WTC11 (cell line): ENCODE measurements around the gene CNTLN. TPM values are rescaled to one million over a fixed set of nuclear protein-coding genes. Genes with fewer than 3 reads are reported as not detected.

Experiments used
- ATAC-seq: fragments of 200-7000 bp; cut with Tn5 transposase; 2 replicates; pipeline ENCODE4 v1.10.0; 2021; ENCODE audit warnings: mild to moderate bottlenecking, moderate library complexity
- CTCF ChIA-PET: fragments of 300-600 bp; sonication (Branson Sonifier 250); formaldehyde crosslinking; loops from one replicate; lab custom pipeline; 2021; ENCODE audit warnings: antibody characterized with exemption; lab: Charles Lee
- POLR2A ChIA-PET: fragments of 350-600 bp; sonication (Branson Sonifier 250); formaldehyde crosslinking; loops from one replicate; lab custom pipeline; 2021; ENCODE audit warnings: antibody characterized with exemption; lab: Charles Lee
- DNase-seq: peaks from one replicate; pipeline ENCODE4 v3.0.0; 2021; ENCODE audit warnings: low spot score
- H3K27ac Mint-ChIP-seq: 2 replicates; pipeline ENCODE4 v1.8.0; 2021; ENCODE audit warnings: mixed read lengths
- H3K27me3 Mint-ChIP-seq: 2 replicates; pipeline ENCODE4 v1.8.0; 2021; ENCODE audit warnings: low read depth, mild to moderate bottlenecking, moderate library complexity, mixed read lengths
- H3K36me3 Mint-ChIP-seq: 2 replicates; pipeline ENCODE4 v1.8.0; 2021; ENCODE audit warnings: mixed read lengths
- H3K4me1 Mint-ChIP-seq: 2 replicates; pipeline ENCODE4 v1.8.0; 2022; ENCODE audit warnings: mixed read lengths
- H3K4me3 Mint-ChIP-seq: 2 replicates; pipeline ENCODE4 v1.8.0; 2021; ENCODE audit warnings: mild to moderate bottlenecking, moderate library complexity, mixed read lengths
- H3K9me3 Mint-ChIP-seq: 2 replicates; pipeline ENCODE4 v1.8.0; 2021; ENCODE audit warnings: mixed read lengths
- ETV6 ChIP-seq: sonication (generic); formaldehyde crosslinking; IDR thresholded peaks from 2 replicates; pipeline ENCODE4 v1.8.1; 2022; ENCODE audit warnings: mild to moderate bottlenecking, missing genetic modification reagents
- FOXJ3 ChIP-seq: sonication (generic); formaldehyde crosslinking; IDR thresholded peaks from 2 replicates; pipeline ENCODE4 v1.9.0; 2021; ENCODE audit warnings: missing genetic modification reagents, mild to moderate bottlenecking, borderline replicate concordance
- JAZF1 ChIP-seq: fragments of 250-450 bp; sonication (Bioruptor Pico); IDR thresholded peaks from 2 replicates; pipeline ENCODE4 v1.9.0; 2021; ENCODE audit warnings: moderate library complexity, mild to moderate bottlenecking, inconsistent platforms
- MXD4 ChIP-seq: fragments of 250-450 bp; sonication (Bioruptor Pico); IDR thresholded peaks from 2 replicates; pipeline ENCODE4 v1.8.0; 2021; ENCODE audit warnings: mild to moderate bottlenecking, moderate library complexity, borderline replicate concordance
- NFATC4 ChIP-seq: fragments of 250-450 bp; sonication (Bioruptor Pico); IDR thresholded peaks from 2 replicates; pipeline ENCODE4 v1.9.0; 2021; ENCODE audit warnings: mild to moderate bottlenecking
- PRRX2 ChIP-seq: fragments of 250-450 bp; sonication (Bioruptor Pico); IDR thresholded peaks from 2 replicates; pipeline ENCODE4 v1.8.0; 2021; ENCODE audit warnings: mild to moderate bottlenecking
- RORB ChIP-seq: fragments of 250-450 bp; sonication (Bioruptor Pico); IDR thresholded peaks from 2 replicates; pipeline ENCODE4 v1.9.0; 2021; ENCODE audit warnings: mild to moderate bottlenecking
- SOX15 ChIP-seq: fragments of 250-450 bp; sonication (Bioruptor Pico); IDR thresholded peaks from 2 replicates; pipeline ENCODE4 v1.9.0; 2021; ENCODE audit warnings: mild to moderate bottlenecking
- TEAD4 ChIP-seq: sonication (generic); formaldehyde crosslinking; IDR thresholded peaks from 2 replicates; pipeline ENCODE4 v1.8.0; 2022; ENCODE audit warnings: mild to moderate bottlenecking, missing genetic modification reagents
- ZNF423 ChIP-seq: fragments of 250-450 bp; sonication (Bioruptor Pico); IDR thresholded peaks from 2 replicates; pipeline ENCODE4 v2.1.2; 2022; ENCODE audit warnings: mild to moderate bottlenecking, moderate library complexity
- total RNA-seq: library from RNA; stranded (reverse); gene quantifications from 3 replicates; pipeline ENCODE4 v1.2.3, GENCODE V29; 2021
- TF ChIP-seq, protein P1 (sequence below): fragments of 250-450 bp; sonication (Bioruptor Pico); conservative IDR thresholded peaks from 2 replicates; pipeline ENCODE4 v1.9.0; 2021; ENCODE audit warnings: mild to moderate bottlenecking
- TF ChIP-seq, protein P2 (sequence below): sonication (generic); formaldehyde crosslinking; IDR thresholded peaks from 2 replicates; pipeline ENCODE4 v1.8.1; 2023; ENCODE audit warnings: mild to moderate bottlenecking, missing genetic modification reagents
- TF ChIP-seq, protein P3 (sequence below): fragments of 250-450 bp; sonication (Bioruptor Pico); IDR thresholded peaks from 2 replicates; pipeline ENCODE4 v2.1.2; 2022; ENCODE audit warnings: mild to moderate bottlenecking, moderate library complexity
- TF ChIP-seq, protein P4 (sequence below): sonication (generic); formaldehyde crosslinking; IDR thresholded peaks from 2 replicates; pipeline ENCODE4 v1.8.1; 2022; ENCODE audit warnings: mild to moderate bottlenecking, moderate library complexity, missing genetic modification reagents
- TF ChIP-seq, protein P5 (sequence below): sonication (generic); formaldehyde crosslinking; IDR thresholded peaks from 2 replicates; pipeline ENCODE4 v1.8.1; 2023; ENCODE audit warnings: mild to moderate bottlenecking, missing genetic modification reagents, moderate library complexity
- TF ChIP-seq, protein P6 (sequence below): sonication (generic); formaldehyde crosslinking; IDR thresholded peaks from 2 replicates; pipeline ENCODE4 v1.8.1; 2022; ENCODE audit warnings: low read depth, missing genetic modification reagents, borderline replicate concordance
- TF ChIP-seq, protein P7 (sequence below): fragments of 200-600 bp; IDR thresholded peaks from 2 replicates; pipeline ENCODE4 v1.8.0; 2022; ENCODE audit warnings: antibody characterized with exemption

CNTLN gene
- total RNA-seq, 1 experiment from 2014 or later, result 13.4 TPM

DNA sequence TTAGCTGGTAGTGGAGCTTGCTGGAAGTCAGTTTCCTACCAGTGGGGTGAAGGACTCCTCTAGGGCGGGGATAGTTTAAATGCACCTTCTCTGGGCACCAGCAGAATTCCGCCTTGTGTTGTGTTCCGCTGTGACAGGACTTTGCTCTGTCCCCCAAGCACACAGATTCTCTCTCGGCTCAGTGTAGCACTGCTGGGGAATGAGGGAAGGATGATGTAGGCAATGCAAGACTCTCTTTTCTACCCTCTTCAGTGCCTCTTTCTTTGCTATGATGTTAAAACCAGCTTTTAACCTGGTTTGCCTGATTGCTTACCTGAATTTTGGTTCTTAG, 288.8 kb downstream of the CNTLN start:
- Mint-ChIP-seq H3K4me1 (peaks cover 21% of the 10 kb centered on the region), H3K4me3 (no peak overlapping the region), H3K9me3 (no peaks in the 10 kb centered on the region), H3K27me3 (no peaks in the 10 kb centered on the region), H3K27ac (no peak overlapping the region), H3K36me3 (no peaks in the 10 kb centered on the region)
- ATAC-seq, result peak; percentile 26; the same call in 1 of the 2 replicates
- no peak for DNase-seq
- CTCF ChIA-PET, result no interaction called here
- POLR2A ChIA-PET, result no interaction called here
- TF ChIP-seq, protein P1, sequence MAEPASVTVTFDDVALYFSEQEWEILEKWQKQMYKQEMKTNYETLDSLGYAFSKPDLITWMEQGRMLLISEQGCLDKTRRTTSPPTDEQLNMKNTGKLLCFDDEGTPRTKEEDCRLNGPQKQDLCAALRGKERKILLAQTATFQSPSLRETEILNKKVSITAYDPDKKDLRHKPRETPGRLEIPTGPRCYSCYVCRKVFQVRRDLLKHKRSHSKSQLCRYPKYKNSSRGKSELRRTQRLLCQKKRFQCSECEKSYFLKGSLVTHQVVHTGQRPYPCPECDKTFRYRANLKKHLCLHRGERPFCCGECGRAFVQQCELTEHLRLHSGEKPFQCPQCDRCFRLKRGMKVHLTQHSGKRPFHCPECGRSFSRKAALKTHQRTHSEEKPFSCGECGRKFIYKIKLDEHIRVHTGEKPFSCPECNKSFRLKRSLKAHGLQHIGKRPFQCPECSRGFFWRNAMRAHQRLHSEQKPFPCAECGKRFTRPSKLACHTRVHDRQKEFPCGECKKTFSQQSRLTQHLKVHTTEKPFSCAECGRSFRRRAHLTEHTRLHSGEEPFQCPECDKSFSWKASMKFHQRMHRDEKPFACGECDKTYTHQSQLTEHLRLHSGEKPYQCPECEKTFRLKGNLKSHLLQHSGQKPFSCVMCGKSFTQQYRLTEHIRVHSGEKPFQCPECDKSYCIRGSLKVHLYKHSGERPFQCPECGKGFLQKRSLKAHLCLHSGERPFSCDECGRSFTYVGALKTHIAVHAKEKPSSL (CRISPR knock-in tag), result no peak
- TF ChIP-seq PRRX2 (CRISPR knock-in tag), result no peak

DNA sequence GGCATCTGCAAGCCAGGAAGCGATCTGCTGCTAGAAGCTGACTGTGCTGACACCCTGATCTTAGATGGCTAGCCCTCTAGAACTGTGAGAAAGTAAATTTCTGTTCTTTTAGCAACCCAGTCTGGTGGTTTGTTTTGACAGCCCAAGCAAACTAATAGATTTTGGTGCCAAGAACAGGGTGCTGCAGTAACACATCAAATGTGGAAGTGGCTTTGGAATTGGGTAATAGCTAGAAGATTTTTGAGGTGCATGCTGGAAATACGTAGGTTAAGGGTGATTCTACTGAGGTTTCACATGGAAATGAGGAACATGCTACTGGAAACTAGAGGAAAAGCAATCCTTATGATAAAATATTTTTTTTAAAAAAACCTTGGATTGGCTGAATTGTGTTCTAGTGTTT, 290.5 kb downstream of the CNTLN start:
- ATAC-seq, result no peak
- TF ChIP-seq FOXJ3, result no peak
- TF ChIP-seq, protein P2, sequence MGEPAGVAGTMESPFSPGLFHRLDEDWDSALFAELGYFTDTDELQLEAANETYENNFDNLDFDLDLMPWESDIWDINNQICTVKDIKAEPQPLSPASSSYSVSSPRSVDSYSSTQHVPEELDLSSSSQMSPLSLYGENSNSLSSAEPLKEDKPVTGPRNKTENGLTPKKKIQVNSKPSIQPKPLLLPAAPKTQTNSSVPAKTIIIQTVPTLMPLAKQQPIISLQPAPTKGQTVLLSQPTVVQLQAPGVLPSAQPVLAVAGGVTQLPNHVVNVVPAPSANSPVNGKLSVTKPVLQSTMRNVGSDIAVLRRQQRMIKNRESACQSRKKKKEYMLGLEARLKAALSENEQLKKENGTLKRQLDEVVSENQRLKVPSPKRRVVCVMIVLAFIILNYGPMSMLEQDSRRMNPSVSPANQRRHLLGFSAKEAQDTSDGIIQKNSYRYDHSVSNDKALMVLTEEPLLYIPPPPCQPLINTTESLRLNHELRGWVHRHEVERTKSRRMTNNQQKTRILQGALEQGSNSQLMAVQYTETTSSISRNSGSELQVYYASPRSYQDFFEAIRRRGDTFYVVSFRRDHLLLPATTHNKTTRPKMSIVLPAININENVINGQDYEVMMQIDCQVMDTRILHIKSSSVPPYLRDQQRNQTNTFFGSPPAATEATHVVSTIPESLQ (CRISPR knock-in tag), result no peak
- TF ChIP-seq, protein P3, sequence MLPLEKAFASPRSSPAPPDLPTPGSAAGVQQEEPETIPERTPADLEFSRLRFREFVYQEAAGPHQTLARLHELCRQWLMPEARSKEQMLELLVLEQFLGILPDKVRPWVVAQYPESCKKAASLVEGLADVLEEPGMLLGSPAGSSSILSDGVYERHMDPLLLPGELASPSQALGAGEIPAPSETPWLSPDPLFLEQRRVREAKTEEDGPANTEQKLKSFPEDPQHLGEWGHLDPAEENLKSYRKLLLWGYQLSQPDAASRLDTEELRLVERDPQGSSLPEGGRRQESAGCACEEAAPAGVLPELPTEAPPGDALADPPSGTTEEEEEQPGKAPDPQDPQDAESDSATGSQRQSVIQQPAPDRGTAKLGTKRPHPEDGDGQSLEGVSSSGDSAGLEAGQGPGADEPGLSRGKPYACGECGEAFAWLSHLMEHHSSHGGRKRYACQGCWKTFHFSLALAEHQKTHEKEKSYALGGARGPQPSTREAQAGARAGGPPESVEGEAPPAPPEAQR (CRISPR knock-in tag), result no peak
- TF ChIP-seq, protein P4, sequence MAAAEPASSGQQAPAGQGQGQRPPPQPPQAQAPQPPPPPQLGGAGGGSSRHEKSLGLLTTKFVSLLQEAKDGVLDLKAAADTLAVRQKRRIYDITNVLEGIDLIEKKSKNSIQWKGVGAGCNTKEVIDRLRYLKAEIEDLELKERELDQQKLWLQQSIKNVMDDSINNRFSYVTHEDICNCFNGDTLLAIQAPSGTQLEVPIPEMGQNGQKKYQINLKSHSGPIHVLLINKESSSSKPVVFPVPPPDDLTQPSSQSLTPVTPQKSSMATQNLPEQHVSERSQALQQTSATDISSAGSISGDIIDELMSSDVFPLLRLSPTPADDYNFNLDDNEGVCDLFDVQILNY (CRISPR knock-in tag), result no peak
- no peak for TF ChIP-seq SOX15 (CRISPR knock-in tag)
- TF ChIP-seq, protein P5, sequence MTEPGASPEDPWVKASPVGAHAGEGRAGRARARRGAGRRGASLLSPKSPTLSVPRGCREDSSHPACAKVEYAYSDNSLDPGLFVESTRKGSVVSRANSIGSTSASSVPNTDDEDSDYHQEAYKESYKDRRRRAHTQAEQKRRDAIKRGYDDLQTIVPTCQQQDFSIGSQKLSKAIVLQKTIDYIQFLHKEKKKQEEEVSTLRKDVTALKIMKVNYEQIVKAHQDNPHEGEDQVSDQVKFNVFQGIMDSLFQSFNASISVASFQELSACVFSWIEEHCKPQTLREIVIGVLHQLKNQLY (CRISPR knock-in tag), result no peak
- no peak for TF ChIP-seq TEAD4 (CRISPR knock-in tag)
- TF ChIP-seq, all 79 proteins: peak for 0
- Mint-ChIP-seq H3K27ac (no peak overlapping the region), H3K4me1 (peaks cover 21% of the 10 kb centered on the region), H3K27me3 (no peaks in the 10 kb centered on the region), H3K9me3 (peaks cover under 1% of the 10 kb centered on the region; the same call in 1 of the 2 replicates), H3K4me3 (no peak overlapping the region), H3K36me3 (no peaks in the 10 kb centered on the region)
- ChIA-PET CTCF (no interaction called here), POLR2A (no interaction called here)
- no peak for DNase-seq

DNA sequence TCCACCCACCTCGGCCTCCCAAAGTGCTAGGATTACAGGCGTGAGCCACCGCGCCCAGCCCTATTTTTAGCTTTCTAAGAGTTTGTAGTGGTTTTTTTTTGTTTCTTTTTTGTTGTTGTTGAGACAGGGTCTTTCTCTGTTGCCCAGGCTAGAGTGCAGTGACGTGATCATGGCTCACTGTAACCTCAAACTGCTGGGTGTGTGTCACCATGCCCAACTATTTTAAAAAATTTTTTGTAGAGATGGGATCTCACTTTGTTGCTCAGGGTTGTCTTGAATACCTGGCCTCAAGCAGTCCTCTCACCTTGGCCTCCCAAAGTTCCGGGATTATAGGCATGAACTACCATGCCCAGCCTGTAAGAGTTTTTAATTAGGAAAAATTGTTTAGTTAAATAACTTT, 298.7 kb downstream of the CNTLN start:
- peaks cover 3% of the 10 kb centered on the region; the same call in 1 of the 2 replicates for H3K4me1 Mint-ChIP-seq
- no peaks in the 10 kb centered on the region for H3K27me3 Mint-ChIP-seq
- ChIA-PET CTCF (no interaction called here), POLR2A (interaction anchor here (0.5 to 0.7 kb wide), 3 partner anchors 390 to 654 kb away, joined by 3 to 6 read pairs (median 4); no protein-coding TSS in a partner anchor)
- no peak overlapping the region for H3K27ac Mint-ChIP-seq
- DNase-seq, result no peak
- H3K36me3 Mint-ChIP-seq, result peaks cover 3% of the 10 kb centered on the region; the same call in 1 of the 2 replicates
- ATAC-seq, result no peak
- H3K4me3 Mint-ChIP-seq, result no peak overlapping the region
- H3K9me3 Mint-ChIP-seq, result peaks cover 18% of the 10 kb centered on the region
- TF ChIP-seq RORB (CRISPR knock-in tag), result no peak
- TF ChIP-seq MXD4, result no peak
- no peak for TF ChIP-seq ZNF423 (CRISPR knock-in tag)
- no peak for TF ChIP-seq JAZF1 (CRISPR knock-in tag)
- no peak for TF ChIP-seq NFATC4
- TF ChIP-seq, protein P6, sequence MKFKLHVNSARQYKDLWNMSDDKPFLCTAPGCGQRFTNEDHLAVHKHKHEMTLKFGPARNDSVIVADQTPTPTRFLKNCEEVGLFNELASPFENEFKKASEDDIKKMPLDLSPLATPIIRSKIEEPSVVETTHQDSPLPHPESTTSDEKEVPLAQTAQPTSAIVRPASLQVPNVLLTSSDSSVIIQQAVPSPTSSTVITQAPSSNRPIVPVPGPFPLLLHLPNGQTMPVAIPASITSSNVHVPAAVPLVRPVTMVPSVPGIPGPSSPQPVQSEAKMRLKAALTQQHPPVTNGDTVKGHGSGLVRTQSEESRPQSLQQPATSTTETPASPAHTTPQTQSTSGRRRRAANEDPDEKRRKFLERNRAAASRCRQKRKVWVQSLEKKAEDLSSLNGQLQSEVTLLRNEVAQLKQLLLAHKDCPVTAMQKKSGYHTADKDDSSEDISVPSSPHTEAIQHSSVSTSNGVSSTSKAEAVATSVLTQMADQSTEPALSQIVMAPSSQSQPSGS (CRISPR knock-in tag), result no peak
- TF ChIP-seq ETV6, result no peak
- TF ChIP-seq, protein P5 (CRISPR knock-in tag), result no peak
- TF ChIP-seq, protein P7, sequence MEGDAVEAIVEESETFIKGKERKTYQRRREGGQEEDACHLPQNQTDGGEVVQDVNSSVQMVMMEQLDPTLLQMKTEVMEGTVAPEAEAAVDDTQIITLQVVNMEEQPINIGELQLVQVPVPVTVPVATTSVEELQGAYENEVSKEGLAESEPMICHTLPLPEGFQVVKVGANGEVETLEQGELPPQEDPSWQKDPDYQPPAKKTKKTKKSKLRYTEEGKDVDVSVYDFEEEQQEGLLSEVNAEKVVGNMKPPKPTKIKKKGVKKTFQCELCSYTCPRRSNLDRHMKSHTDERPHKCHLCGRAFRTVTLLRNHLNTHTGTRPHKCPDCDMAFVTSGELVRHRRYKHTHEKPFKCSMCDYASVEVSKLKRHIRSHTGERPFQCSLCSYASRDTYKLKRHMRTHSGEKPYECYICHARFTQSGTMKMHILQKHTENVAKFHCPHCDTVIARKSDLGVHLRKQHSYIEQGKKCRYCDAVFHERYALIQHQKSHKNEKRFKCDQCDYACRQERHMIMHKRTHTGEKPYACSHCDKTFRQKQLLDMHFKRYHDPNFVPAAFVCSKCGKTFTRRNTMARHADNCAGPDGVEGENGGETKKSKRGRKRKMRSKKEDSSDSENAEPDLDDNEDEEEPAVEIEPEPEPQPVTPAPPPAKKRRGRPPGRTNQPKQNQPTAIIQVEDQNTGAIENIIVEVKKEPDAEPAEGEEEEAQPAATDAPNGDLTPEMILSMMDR, result no peak
